NCI-H82 (cell line): ENCODE results near the gene AGAP1.

ENCODE experiments used
- DNase-seq: peaks from one replicate; lab custom pipeline; 2025; lab: John Stamatoyannopoulos, UW

Gene AGAP1

GRCh38 chr2:235810846-235811245 is 317.0 kb downstream of the AGAP1 start:
- no peak for DNase-seq

- no peak for DNase-seq
These were observed 317.8 kb downstream of the AGAP1 start for GRCh38 chr2:235811446-235812184.

GRCh38 chr2:235812185-235812665 is 318.4 kb downstream of the AGAP1 start:
- no peak for DNase-seq

- DNase-seq = no peak
These were observed 319.6 kb downstream of the AGAP1 start for GRCh38 chr2:235813398-235813797.

- no peak for DNase-seq
These were observed 326.7 kb downstream of the AGAP1 start for GRCh38 chr2:235820571-235820970.

- no peak for DNase-seq
These were observed 330.5 kb downstream of the AGAP1 start for GRCh38 chr2:235824331-235824730.

GRCh38 chr2:235825946-235826345 is 332.1 kb downstream of the AGAP1 start:
- DNase-seq = no peak

- no peak for DNase-seq
These were observed 333.0 kb downstream of the AGAP1 start for GRCh38 chr2:235826826-235827225.

- no peak for DNase-seq
These were observed 333.7 kb downstream of the AGAP1 start for GRCh38 chr2:235827585-235827992.

GRCh38 chr2:235829726-235830125 is 335.9 kb downstream of the AGAP1 start:
- no peak for DNase-seq

- no peak for DNase-seq
These were observed 337.9 kb downstream of the AGAP1 start for GRCh38 chr2:235831755-235832154.

- DNase-seq = no peak
These were observed 339.1 kb downstream of the AGAP1 start for GRCh38 chr2:235832941-235833340.

- no peak for DNase-seq
These were observed 340.3 kb downstream of the AGAP1 start for GRCh38 chr2:235833971-235834620.

GRCh38 chr2:235834781-235835180 is 340.9 kb downstream of the AGAP1 start:
- no peak for DNase-seq

- DNase-seq = peak; percentile 47
These were observed 342.0 kb downstream of the AGAP1 start for GRCh38 chr2:235835810-235836209.

- peak; percentile 64 for DNase-seq
These were observed 342.7 kb downstream of the AGAP1 start for GRCh38 chr2:235836491-235836911.

- DNase-seq = no peak
These were observed 345.4 kb downstream of the AGAP1 start for GRCh38 chr2:235839226-235839625.

GRCh38 chr2:235839974-235840373 is 346.1 kb downstream of the AGAP1 start:
- no peak for DNase-seq

GRCh38 chr2:235841863-235842262 is 348.0 kb downstream of the AGAP1 start:
- DNase-seq = no peak

- no peak for DNase-seq
These were observed 349.1 kb downstream of the AGAP1 start for GRCh38 chr2:235842941-235843340.

GRCh38 chr2:235843591-235844395 is 349.9 kb downstream of the AGAP1 start:
- no peak for DNase-seq

- no peak for DNase-seq
These were observed 350.7 kb downstream of the AGAP1 start for GRCh38 chr2:235844561-235844960.

GRCh38 chr2:235845245-235845644 is 351.4 kb downstream of the AGAP1 start:
- DNase-seq = no peak
